D341Med (cell line): ENCODE results near the gene MRPL16.
"Not testable (repeated sequence)": the region's sequence is repeated elsewhere in the genome, so short reads cannot be mapped to it uniquely, and the experiment has no call there.

Experiments
- DNase-seq: peaks from one replicate; pipeline ENCODE4 v3.0.0; 2012; ENCODE audit warnings: low spot score

MRPL16 gene

GRCh38 chr11:59810189-59810910 lies at the start of gene MRPL16:
Gene MRPL16 (minus strand): TSS chr11:59810778. CDS start chr11:59810658, 120 bp downstream.
- DNase-seq: peak; percentile 90

GRCh38 chr11:59859673-59860072 lies 49.1 kb upstream of the MRPL16 start:
- no peak for DNase-seq

- no peak for DNase-seq
Observed at GRCh38 chr11:59857439-59858434, 47.2 kb upstream of the MRPL16 start.

GRCh38 chr11:59854871-59855270 lies 44.3 kb upstream of the MRPL16 start:
- no peak for DNase-seq

GRCh38 chr11:59851416-59851815 lies 40.8 kb upstream of the MRPL16 start:
- DNase-seq: not testable (repeated sequence)

GRCh38 chr11:59849551-59849950 lies 39.0 kb upstream of the MRPL16 start:
- not testable (repeated sequence) for DNase-seq

GRCh38 chr11:59849129-59849528 lies 38.6 kb upstream of the MRPL16 start:
- DNase-seq: no peak

- not testable (repeated sequence) for DNase-seq
Observed at GRCh38 chr11:59848439-59848838, 37.9 kb upstream of the MRPL16 start.

- no peak for DNase-seq
Observed at GRCh38 chr11:59847626-59848025, 37.0 kb upstream of the MRPL16 start.

GRCh38 chr11:59846556-59846955 lies 36.0 kb upstream of the MRPL16 start:
- DNase-seq: no peak

- DNase-seq: no peak
Observed at GRCh38 chr11:59845399-59845798, 34.8 kb upstream of the MRPL16 start, which contains the start of gene CBLIF. Gene CBLIF (minus strand): TSS chr11:59845499. CDS start chr11:59845453, 46 bp downstream.

GRCh38 chr11:59842316-59842715 lies 31.7 kb upstream of the MRPL16 start:
- no peak for DNase-seq

- no peak for DNase-seq
Observed at GRCh38 chr11:59841514-59841913, 30.9 kb upstream of the MRPL16 start.

- no peak for DNase-seq
Observed at GRCh38 chr11:59839615-59840014, 29.0 kb upstream of the MRPL16 start.

- no peak for DNase-seq
Observed at GRCh38 chr11:59833602-59834001, 23.0 kb upstream of the MRPL16 start.

GRCh38 chr11:59829358-59829757 lies 18.8 kb upstream of the MRPL16 start:
- no peak for DNase-seq

- peak; percentile 53 for DNase-seq
Observed at GRCh38 chr11:59822989-59823566, 12.5 kb upstream of the MRPL16 start.

- no peak for DNase-seq
Observed at GRCh38 chr11:59818572-59818971, 8.0 kb upstream of the MRPL16 start.

GRCh38 chr11:59816434-59816833 lies 5.9 kb upstream of the MRPL16 start:
- DNase-seq: not testable (repeated sequence)

GRCh38 chr11:59815754-59816153 lies 5.2 kb upstream of the MRPL16 start:
- DNase-seq: no peak

- no peak for DNase-seq
Observed at GRCh38 chr11:59814021-59814420, 3.4 kb upstream of the MRPL16 start.

GRCh38 chr11:59813364-59813763 lies 2.8 kb upstream of the MRPL16 start:
- no peak for DNase-seq
